Cardiac muscle cell (in vitro differentiated cells and primary cell): Measurements from ENCODE around the gene GLS. TPM values are rescaled to one million over a fixed set of nuclear protein-coding genes. Genes with fewer than 3 reads are reported as not detected.

Experiments used
- DNase-seq, 2 donors: peaks; one replicate each; pipeline versions ENCODE4 v3.0.0 to v3.0.0-alpha.2; 2010 to 2017; ENCODE audit warnings: low read depth in 1 of 2, low spot score in 1 of 2
- H3K27ac ChIP-seq: fragments of 200-600 bp; sonication (generic); 2 replicates; pipeline ENCODE4 v1.5.1; 2016
- H3K27me3 ChIP-seq: fragments of 200-600 bp; sonication (generic); 2 replicates; pipeline ENCODE4 v1.6.0; 2016; ENCODE audit warnings: control low read depth
- H3K36me3 ChIP-seq: fragments of 200-600 bp; sonication (generic); 2 replicates; pipeline ENCODE4 v1.5.1; 2016; ENCODE audit warnings: control low read depth
- H3K4me1 ChIP-seq: fragments of 200-600 bp; sonication (generic); 2 replicates; pipeline ENCODE4 v1.8.1; 2017; ENCODE audit warnings: low read depth, mild to moderate bottlenecking, mixed run types
- H3K4me3 ChIP-seq: fragments of 200-600 bp; sonication (generic); 2 replicates; pipeline ENCODE4 v1.5.1; 2016; ENCODE audit warnings: mild to moderate bottlenecking
- H3K9me3 ChIP-seq: fragments of 200-600 bp; sonication (generic); 2 replicates; pipeline ENCODE4 v1.5.1; 2017; ENCODE audit warnings: low read depth, mild to moderate bottlenecking, control low read depth
- CTCF ChIP-seq: IDR thresholded peaks from 2 replicates; pipeline ENCODE4 v1.5.1; 2012; ENCODE audit warnings: low read depth, mild to moderate bottlenecking, low read length
- polyA plus RNA-seq: library from polyadenylated mRNA; unstranded; fragments of >200 nt; fragmentation: Nextera tagmentation; extraction: Ambion mirVana; gene quantifications from 2 replicates; pipeline ENCODE4 v1.2.1, GENCODE V29; 2016
- total RNA-seq: library from RNA; depleted of rRNA; stranded (reverse); fragments of >200 nt; gene quantifications from 2 replicates; pipeline ENCODE4 v1.2.3, GENCODE V29; 2016

The GLS gene
- total and polyA plus RNA-seq, 2 experiments from 2014 or later, result 35.2 to 80.8 TPM

GRCh38 chr2:191008286-191008685, 127.7 kb downstream of the GLS start:
- TF ChIP-seq CTCF, result no peak
- no peak for DNase-seq
- H3K4me3 ChIP-seq, result no peak overlapping the region
- peaks cover 5% of the 10 kb centered on the region for H3K4me1 ChIP-seq
- no peaks in the 10 kb centered on the region for H3K27me3 ChIP-seq
- no peaks in the 10 kb centered on the region for H3K9me3 ChIP-seq
- H3K36me3 ChIP-seq, result peaks cover 29% of the 10 kb centered on the region
- H3K27ac ChIP-seq, result no peak overlapping the region

- Histone ChIP-seq H3K27me3 (no peaks in the 10 kb centered on the region), H3K9me3 (no peaks in the 10 kb centered on the region), H3K27ac (no peak overlapping the region), H3K36me3 (peaks cover 20% of the 10 kb centered on the region), H3K4me1 (peaks cover 7% of the 10 kb centered on the region), H3K4me3 (no peak overlapping the region)
- DNase-seq, result no peak
- TF ChIP-seq CTCF, result no peak
Observed at GRCh38 chr2:191009541-191010374, 129.1 kb downstream of the GLS start.

- Histone ChIP-seq H3K27ac (no peak overlapping the region), H3K9me3 (no peaks in the 10 kb centered on the region), H3K27me3 (no peaks in the 10 kb centered on the region), H3K4me1 (peaks cover 7% of the 10 kb centered on the region), H3K36me3 (peaks cover 11% of the 10 kb centered on the region), H3K4me3 (no peak overlapping the region)
- TF ChIP-seq CTCF, result no peak
- no peak for DNase-seq
Observed at GRCh38 chr2:191010887-191011885, 130.6 kb downstream of the GLS start.

GRCh38 chr2:191012346-191012745, 131.7 kb downstream of the GLS start:
- TF ChIP-seq CTCF, result no peak
- DNase-seq, result no peak
- Histone ChIP-seq H3K27ac (no peak overlapping the region), H3K4me1 (peaks cover 7% of the 10 kb centered on the region), H3K27me3 (no peaks in the 10 kb centered on the region), H3K9me3 (no peaks in the 10 kb centered on the region), H3K36me3 (peaks cover 11% of the 10 kb centered on the region), H3K4me3 (no peak overlapping the region)

GRCh38 chr2:191012845-191013681, 132.4 kb downstream of the GLS start:
- Histone ChIP-seq H3K4me3 (peak overlapping the region; percentile 88), H3K9me3 (no peaks in the 10 kb centered on the region), H3K27ac (peak overlapping the region; percentile 90), H3K36me3 (peaks cover 11% of the 10 kb centered on the region), H3K27me3 (no peaks in the 10 kb centered on the region), H3K4me1 (peaks cover 7% of the 10 kb centered on the region)
- peak in 1 of 2 donors; percentile 65 for DNase-seq
- TF ChIP-seq CTCF, result no peak
